Colon (tissue), 2 donors: ENCODE results near the gene ITGAE.
"Not testable (repeated sequence)": the region's sequence is repeated elsewhere in the genome, so short reads cannot be mapped to it uniquely, and the experiment has no call there.

Source experiments
- FAIRE-seq: peaks from 2 replicates; lab custom pipeline; 2012; peaks lifted over from hg19 to GRCh38; lab: Jason Lieb, UNC
- donor health status: control.
- donor health status: control.

ITGAE gene

GRCh38 chr17:3800362-3801271, at the start of gene ITGAE:
TSS of gene ITGAE (minus strand) at chr17:3801188. CDS start at chr17:3801144, 44 bp downstream.
- FAIRE-seq, result no peak

DNA sequence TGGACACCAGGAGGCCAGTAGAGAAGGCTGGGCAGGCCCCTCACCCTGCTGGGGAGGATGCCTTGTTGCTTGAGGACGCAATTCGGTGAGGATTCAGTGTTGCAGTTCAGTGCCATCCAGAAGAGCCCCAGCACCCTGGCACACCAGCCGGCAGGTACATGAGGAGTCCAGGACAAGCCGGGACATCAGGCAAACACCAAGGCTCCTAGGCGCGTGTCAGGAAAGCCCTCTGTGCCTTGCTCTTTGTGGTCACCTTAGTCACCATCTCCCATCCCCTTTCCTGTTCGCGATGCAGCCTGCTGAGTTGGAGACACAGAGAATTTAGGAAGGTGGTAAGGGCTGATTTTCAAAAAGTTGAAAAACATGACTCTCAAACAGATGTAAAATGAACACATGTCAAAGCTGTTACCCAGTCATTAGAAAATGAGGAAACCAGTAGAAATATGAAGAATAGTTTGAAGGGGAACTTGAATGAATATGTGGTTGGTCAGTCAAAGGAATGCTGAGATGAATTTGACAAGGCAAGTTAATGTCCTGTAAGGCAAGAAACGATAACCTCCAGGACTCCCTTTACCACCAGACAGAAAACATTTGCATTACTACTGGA, 47.3 kb upstream of the ITGAE start:
- no peak for FAIRE-seq

- FAIRE-seq, result no peak
Observed at GRCh38 chr17:3847165-3847670, 46.2 kb upstream of the ITGAE start.

DNA sequence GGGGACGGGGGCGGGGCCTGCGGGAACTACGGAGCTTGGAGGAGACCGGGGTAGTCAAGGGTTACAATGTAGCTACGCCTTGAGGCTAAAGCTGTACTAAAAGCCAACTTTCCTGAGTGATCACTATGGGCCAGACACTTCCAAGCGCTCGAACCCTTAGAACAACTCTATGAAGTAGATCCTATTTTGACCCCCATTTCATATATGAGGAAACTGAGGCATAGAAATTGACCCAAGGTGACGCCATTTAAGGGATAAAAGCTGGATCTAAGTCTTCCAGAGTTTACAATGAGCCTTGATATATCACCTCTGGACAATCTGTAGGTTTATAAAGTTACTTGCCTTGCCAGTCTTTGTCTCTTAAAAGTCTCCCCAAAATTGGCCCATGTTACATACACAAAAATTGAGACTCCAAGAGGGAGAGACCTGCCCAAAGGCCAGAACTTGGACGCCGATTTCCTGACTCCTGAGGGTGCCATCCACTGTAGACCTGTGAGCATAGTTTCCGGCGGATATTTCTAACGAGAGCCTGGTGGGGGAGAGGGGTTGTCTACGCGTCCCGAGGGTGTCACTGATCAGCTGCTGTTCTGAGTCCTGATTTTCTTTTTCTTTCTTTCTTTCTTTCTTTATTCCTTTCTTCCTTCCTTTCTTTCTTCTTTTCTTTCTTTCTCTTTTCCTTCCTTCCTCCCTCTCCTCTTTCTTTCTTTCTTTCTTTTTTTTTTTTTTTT, 45.6 kb upstream of the ITGAE start:
- FAIRE-seq, result no peak

- FAIRE-seq, result no peak
Observed at GRCh38 chr17:3845621-3846436, 44.8 kb upstream of the ITGAE start, which contains the start of gene NCBP3. TSS of gene NCBP3 (minus strand) at chr17:3846246. CDS start at chr17:3846223, 23 bp downstream.

GRCh38 chr17:3845291-3845620, 44.3 kb upstream of the ITGAE start:
- FAIRE-seq, result no peak

- not testable (repeated sequence) for FAIRE-seq
Observed at GRCh38 chr17:3844556-3844955, 43.6 kb upstream of the ITGAE start.

DNA sequence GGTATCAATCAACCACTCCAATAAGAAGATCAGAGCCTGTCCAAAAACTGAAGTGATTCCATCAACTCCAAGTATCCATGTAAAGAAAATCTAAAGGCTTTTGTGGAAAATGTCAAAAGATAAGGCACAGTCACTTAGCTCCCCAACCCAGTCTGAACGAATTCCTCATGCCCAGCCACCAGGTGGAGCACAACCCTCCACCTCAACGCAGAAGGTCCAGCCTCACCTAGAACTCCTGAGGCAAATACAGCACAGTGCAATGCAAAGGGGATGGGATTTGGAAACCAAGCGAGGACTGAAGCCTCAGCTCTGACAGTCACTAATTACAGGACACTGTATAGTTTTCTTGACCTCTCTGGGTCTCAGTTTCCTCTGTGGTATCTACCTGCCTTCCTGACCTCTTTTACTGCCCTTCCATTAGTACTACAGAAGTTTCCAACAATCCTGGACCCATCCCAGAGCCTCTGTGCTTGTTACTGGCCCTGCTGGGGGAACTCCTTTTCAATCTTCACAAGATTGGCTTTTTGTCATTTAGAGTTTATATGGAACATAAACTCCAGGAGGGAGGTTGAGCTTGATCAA, 43.0 kb upstream of the ITGAE start:
- FAIRE-seq, result no peak

GRCh38 chr17:3838206-3838605, 37.2 kb upstream of the ITGAE start:
- FAIRE-seq, result peak; percentile 41

DNA sequence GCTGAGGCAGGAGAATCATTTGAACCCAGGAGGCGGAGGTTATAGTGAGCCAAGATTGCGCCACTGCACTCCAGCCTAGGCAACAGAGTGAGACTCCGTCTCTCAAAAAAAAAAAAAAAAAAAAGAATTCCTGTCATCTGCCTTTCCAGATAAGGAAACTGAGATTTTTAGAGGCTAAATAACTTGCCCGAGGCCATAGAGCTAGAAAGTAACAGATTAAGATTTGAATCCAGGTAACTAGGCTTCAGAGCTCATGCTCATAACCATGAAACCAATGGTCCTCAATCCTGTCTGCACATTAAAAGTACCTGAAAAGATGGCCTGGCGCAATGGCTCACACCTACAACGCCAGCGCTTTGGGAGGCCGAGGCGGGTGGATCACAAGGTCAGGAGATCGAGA, 35.6 kb upstream of the ITGAE start:
- no peak for FAIRE-seq

- FAIRE-seq, result no peak
Observed at GRCh38 chr17:3835410-3836229, 34.6 kb upstream of the ITGAE start.

DNA sequence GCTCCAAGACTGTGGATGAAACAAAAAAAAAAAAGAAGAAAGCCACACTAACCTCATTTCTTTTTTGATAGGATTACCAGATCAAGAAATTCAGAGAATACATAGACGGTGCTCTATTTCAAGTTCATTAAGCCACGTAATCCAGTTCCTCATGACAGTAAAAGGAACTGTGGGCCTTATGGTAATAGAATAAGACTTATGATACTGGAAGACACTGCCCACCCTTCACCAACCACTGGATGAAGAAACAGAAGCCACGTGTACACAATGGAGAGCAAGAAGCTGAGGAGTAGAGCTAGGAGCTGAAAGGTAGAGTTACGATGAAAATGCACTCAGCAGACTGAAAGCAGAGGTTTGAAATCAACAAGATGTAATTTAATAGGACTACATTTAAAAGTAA, 33.8 kb upstream of the ITGAE start:
- no peak for FAIRE-seq

GRCh38 chr17:3828852-3829232, 27.9 kb upstream of the ITGAE start:
- FAIRE-seq, result no peak

- no peak for FAIRE-seq
Observed at GRCh38 chr17:3828151-3828851, 27.3 kb upstream of the ITGAE start.

GRCh38 chr17:3827124-3827773, 26.3 kb upstream of the ITGAE start:
- FAIRE-seq, result no peak

- FAIRE-seq, result no peak
Observed at GRCh38 chr17:3826191-3826590, 25.2 kb upstream of the ITGAE start.

GRCh38 chr17:3821101-3821500, 20.1 kb upstream of the ITGAE start:
- FAIRE-seq, result no peak

- no peak for FAIRE-seq
Observed at GRCh38 chr17:3818786-3819185, 17.8 kb upstream of the ITGAE start.

DNA sequence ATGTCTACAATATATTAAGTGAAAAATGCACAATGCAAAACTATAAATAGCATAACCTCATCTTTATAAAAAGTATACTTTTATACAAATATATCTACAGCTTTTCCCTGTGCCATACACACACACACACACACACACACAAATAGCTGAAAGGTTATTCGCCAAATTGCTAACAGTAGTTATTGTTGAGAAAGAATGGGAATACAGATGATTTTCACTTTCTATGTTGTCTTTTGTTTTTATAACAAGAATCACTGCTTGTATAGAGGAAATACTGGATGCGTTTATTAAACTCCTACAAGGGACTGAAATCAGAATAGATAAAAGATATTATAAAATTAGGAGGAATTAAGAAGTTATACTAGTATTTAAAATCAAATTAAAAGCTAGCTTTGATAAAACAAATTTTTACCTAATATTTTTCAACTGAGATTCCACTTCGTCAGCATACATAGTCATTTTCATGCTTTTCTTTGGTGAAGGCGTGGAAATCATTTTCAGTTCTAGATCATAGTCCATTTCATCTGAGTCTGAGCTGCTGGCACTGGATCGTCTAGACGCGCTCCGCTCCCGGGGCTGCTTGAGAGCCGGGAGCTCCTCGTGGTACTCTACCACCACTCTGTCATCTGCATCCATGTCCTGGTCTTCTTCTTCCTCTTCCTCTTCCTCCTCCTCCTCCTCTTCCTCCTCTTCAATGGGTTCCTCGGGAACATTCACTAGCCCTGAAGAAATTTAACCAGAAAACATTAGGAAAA, 17.0 kb upstream of the ITGAE start:
- no peak for FAIRE-seq
